ENCODE results near the gene SCUBE3. TPM values are rescaled to one million over a fixed set of nuclear protein-coding genes. Genes with fewer than 3 reads are reported as not detected.

SCUBE3 gene
- total RNA-seq, 2 donors from 2014 or later: 0.05 to 0.16 TPM

DNA sequence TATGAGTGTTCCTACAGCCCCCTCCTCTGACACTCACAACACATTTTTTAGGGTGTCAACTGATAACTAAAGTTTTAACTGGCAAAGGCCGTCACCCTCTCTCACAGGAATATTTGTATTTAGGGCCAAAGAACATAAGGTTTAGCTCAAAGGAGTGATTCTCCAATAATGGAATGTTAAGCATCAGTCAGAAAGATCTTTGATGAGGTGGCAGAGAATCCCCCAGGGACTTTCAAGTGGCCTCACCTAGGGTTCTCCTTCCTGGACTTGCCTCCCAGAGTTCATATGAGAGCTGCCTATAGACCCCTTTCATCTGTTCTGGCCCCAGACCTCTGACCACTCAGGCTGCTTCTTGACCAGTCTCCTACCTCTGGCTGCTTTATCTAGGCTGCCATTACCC is 7.4 kb upstream of the SCUBE3 start:
- peaks cover 73% of the 10 kb centered on the region for H3K27me3 Mint-ChIP-seq (ENCODE audit: low read depth)
- no peaks in the 10 kb centered on the region for H3K9me3 Mint-ChIP-seq
- DNase-seq: no peak

DNA sequence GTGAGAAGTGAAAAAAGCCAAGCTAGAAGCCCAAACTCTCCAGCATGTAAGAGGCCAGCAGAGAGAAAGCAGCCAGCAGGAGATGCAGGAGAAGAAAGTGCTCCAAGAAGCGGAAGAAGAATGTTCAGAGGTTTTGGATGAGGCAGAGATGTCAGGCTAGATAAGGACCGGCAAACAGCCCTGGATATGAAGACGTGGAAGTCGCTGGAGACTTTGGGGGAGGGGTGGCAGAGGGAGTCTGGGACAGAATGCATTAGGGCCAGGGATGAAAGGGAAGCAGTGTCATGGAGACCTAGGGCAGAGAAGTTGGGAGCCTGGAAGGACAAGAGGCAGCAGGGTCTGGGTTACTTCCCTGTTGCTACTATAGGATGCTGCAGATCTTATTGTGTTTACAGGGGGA is 5.3 kb upstream of the SCUBE3 start:
- peaks cover 6% of the 10 kb centered on the region for H3K4me1 Mint-ChIP-seq (ENCODE audit: low read depth)
- H3K27me3 Mint-ChIP-seq (ENCODE audit: low read depth): peaks cover 81% of the 10 kb centered on the region
- no peaks in the 10 kb centered on the region for H3K9me3 Mint-ChIP-seq
- ATAC-seq (replicated peaks in 1 of 2): no peak
- no peak for DNase-seq
- H3K4me3 Mint-ChIP-seq: no peak overlapping the region
- no peaks in the 10 kb centered on the region for H3K36me3 Mint-ChIP-seq (ENCODE audit: insufficient read depth in 2 of 2)
- H3K27ac Mint-ChIP-seq: no peak overlapping the region

More for the DNA sequence above, 7.4 kb upstream of the SCUBE3 start:
- Mint-ChIP-seq H3K4me1 (ENCODE audit: low read depth) (no peaks in the 10 kb centered on the region), H3K27ac (no peak overlapping the region), H3K36me3 (ENCODE audit: insufficient read depth in 2 of 2) (no peaks in the 10 kb centered on the region), H3K4me3 (no peak overlapping the region)
- ATAC-seq (replicated peaks in 1 of 2): no peak

GRCh38 chr6:35209081-35209480 is 4.7 kb upstream of the SCUBE3 start:
- H3K27ac Mint-ChIP-seq: no peak overlapping the region
- H3K27me3 Mint-ChIP-seq (ENCODE audit: low read depth): peaks cover 76% of the 10 kb centered on the region
- H3K36me3 Mint-ChIP-seq (ENCODE audit: insufficient read depth in 2 of 2): no peaks in the 10 kb centered on the region
- ATAC-seq (replicated peaks in 1 of 2): no peak
- H3K4me3 Mint-ChIP-seq: no peak overlapping the region
- no peaks in the 10 kb centered on the region for H3K9me3 Mint-ChIP-seq
- H3K4me1 Mint-ChIP-seq (ENCODE audit: low read depth): peaks cover 6% of the 10 kb centered on the region
- DNase-seq: no peak

GRCh38 chr6:35209622-35210247 is 4.0 kb upstream of the SCUBE3 start:
- H3K27ac Mint-ChIP-seq: no peak overlapping the region
- DNase-seq (no peak), ATAC-seq (replicated peaks in 1 of 2) (peak in 1 of 2 donors; percentile 15)
- H3K4me3 Mint-ChIP-seq: no peak overlapping the region
- no peaks in the 10 kb centered on the region for H3K36me3 Mint-ChIP-seq (ENCODE audit: insufficient read depth in 2 of 2)
- peaks cover 6% of the 10 kb centered on the region for H3K4me1 Mint-ChIP-seq (ENCODE audit: low read depth)
- H3K27me3 Mint-ChIP-seq (ENCODE audit: low read depth): peaks cover 70% of the 10 kb centered on the region
- no peaks in the 10 kb centered on the region for H3K9me3 Mint-ChIP-seq

DNA sequence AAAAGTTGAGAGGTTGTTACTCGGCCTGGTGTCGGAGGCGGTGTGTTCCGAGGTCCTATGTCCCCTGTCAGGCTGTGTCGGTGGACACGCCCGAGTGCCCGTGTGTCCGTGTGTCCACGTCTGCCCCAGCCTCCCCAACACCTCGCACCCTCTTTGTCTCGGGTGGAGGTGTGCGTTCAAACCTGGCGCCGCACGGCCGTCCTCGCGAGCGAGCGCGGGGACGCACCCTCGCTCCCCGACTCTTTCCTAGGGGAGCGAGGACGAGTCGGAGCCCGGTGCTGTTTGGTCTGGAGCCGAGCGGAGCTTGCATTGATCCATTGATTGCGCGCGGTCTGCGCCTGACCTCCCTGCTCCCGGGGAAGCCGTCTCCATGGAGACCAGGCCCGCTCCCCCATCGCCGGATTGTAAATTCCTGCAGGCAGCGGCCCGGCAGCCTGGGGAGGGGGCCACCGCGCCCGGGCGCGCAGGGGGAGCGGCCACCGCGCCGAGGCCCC is 411 bp upstream of the SCUBE3 start:
- DNase-seq (no peak), ATAC-seq (replicated peaks in 1 of 2) (no peak)
- no peaks in the 10 kb centered on the region for H3K9me3 Mint-ChIP-seq
- no peak overlapping the region for H3K27ac Mint-ChIP-seq
- H3K27me3 Mint-ChIP-seq (ENCODE audit: low read depth): peaks cover 83% of the 10 kb centered on the region
- H3K4me3 Mint-ChIP-seq: peak overlapping the region; percentile 71 to 83
- peaks cover 6% of the 10 kb centered on the region for H3K4me1 Mint-ChIP-seq (ENCODE audit: low read depth)
- H3K36me3 Mint-ChIP-seq (ENCODE audit: insufficient read depth in 2 of 2): no peaks in the 10 kb centered on the region

GRCh38 chr6:35214869-35215664 is 1.3 kb downstream of the SCUBE3 start:
- H3K4me3 Mint-ChIP-seq: peak overlapping the region; percentile 51 to 62
- no peaks in the 10 kb centered on the region for H3K36me3 Mint-ChIP-seq (ENCODE audit: insufficient read depth in 2 of 2)
- no peak overlapping the region for H3K27ac Mint-ChIP-seq
- H3K27me3 Mint-ChIP-seq (ENCODE audit: low read depth): peaks cover 74% of the 10 kb centered on the region
- no peaks in the 10 kb centered on the region for H3K9me3 Mint-ChIP-seq
- peaks cover 6% of the 10 kb centered on the region for H3K4me1 Mint-ChIP-seq (ENCODE audit: low read depth)
- DNase-seq (no peak), ATAC-seq (replicated peaks in 1 of 2) (no peak)

GRCh38 chr6:35215665-35216411 is 2.1 kb downstream of the SCUBE3 start:
- no peak for DNase-seq
- Mint-ChIP-seq H3K27ac (no peak overlapping the region), H3K4me3 (no peak overlapping the region), H3K27me3 (ENCODE audit: low read depth) (peaks cover 71% of the 10 kb centered on the region), H3K4me1 (ENCODE audit: low read depth) (peaks cover 6% of the 10 kb centered on the region), H3K9me3 (no peaks in the 10 kb centered on the region), H3K36me3 (ENCODE audit: insufficient read depth in 2 of 2) (no peaks in the 10 kb centered on the region)
- no peak for ATAC-seq (replicated peaks in 1 of 2)

- no peaks in the 10 kb centered on the region for H3K9me3 Mint-ChIP-seq
Observed at GRCh38 chr6:35216412-35216732, 2.6 kb downstream of the SCUBE3 start.

GRCh38 chr6:35216851-35217811 is 3.4 kb downstream of the SCUBE3 start:
- Mint-ChIP-seq H3K27ac (no peak overlapping the region), H3K27me3 (ENCODE audit: low read depth) (peaks cover 58% of the 10 kb centered on the region)
- DNase-seq: no peak

More at GRCh38 chr6:35216412-35216732, 2.6 kb downstream of the SCUBE3 start:
- ATAC-seq (replicated peaks in 1 of 2): no peak
- H3K4me1 Mint-ChIP-seq (ENCODE audit: low read depth): peaks cover 6% of the 10 kb centered on the region
- no peaks in the 10 kb centered on the region for H3K36me3 Mint-ChIP-seq (ENCODE audit: insufficient read depth in 2 of 2)
- no peak for DNase-seq
- H3K4me3 Mint-ChIP-seq: no peak overlapping the region
- peaks cover 65% of the 10 kb centered on the region for H3K27me3 Mint-ChIP-seq (ENCODE audit: low read depth)
- H3K27ac Mint-ChIP-seq: no peak overlapping the region

DNA sequence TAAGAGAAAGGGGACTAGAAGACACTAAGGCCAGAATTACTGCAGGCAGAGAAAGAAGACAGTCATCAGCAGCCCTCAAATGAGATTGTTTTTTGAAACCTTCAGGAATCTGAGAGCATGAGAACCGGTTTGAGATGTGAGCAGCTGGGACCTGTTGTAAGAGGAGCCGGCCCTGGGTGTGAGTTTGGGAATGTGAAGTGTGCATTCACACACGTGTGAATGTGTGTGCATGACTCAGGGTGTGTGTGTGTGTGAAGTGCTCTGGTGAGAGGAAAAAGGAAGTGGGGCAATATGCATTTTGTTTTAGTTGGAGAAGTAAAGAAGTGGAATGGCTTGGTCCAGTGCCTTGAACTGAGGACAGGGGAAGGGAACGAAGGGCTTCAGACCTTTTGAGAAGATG is 4.3 kb downstream of the SCUBE3 start:
- peaks cover 49% of the 10 kb centered on the region for H3K27me3 Mint-ChIP-seq (ENCODE audit: low read depth)
- ATAC-seq (replicated peaks in 1 of 2): no peak

More at GRCh38 chr6:35216851-35217811, 3.4 kb downstream of the SCUBE3 start:
- ATAC-seq (replicated peaks in 1 of 2): no peak
- Mint-ChIP-seq H3K4me1 (ENCODE audit: low read depth) (peaks cover 6% of the 10 kb centered on the region), H3K9me3 (no peaks in the 10 kb centered on the region), H3K4me3 (no peak overlapping the region), H3K36me3 (ENCODE audit: insufficient read depth in 2 of 2) (no peaks in the 10 kb centered on the region)

GRCh38 chr6:35218456-35218855 is 4.7 kb downstream of the SCUBE3 start:
- Mint-ChIP-seq H3K27ac (no peak overlapping the region), H3K27me3 (ENCODE audit: low read depth) (peaks cover 44% of the 10 kb centered on the region), H3K4me3 (no peak overlapping the region), H3K4me1 (ENCODE audit: low read depth) (no peaks in the 10 kb centered on the region), H3K9me3 (no peaks in the 10 kb centered on the region), H3K36me3 (ENCODE audit: insufficient read depth in 2 of 2) (no peaks in the 10 kb centered on the region)
- ATAC-seq (replicated peaks in 1 of 2): no peak
- no peak for DNase-seq

More for the DNA sequence above, 4.3 kb downstream of the SCUBE3 start:
- no peak overlapping the region for H3K4me3 Mint-ChIP-seq
- H3K9me3 Mint-ChIP-seq: no peaks in the 10 kb centered on the region
- DNase-seq: no peak
- no peak overlapping the region for H3K27ac Mint-ChIP-seq
- H3K36me3 Mint-ChIP-seq (ENCODE audit: insufficient read depth in 2 of 2): no peaks in the 10 kb centered on the region
- peaks cover 4% of the 10 kb centered on the region for H3K4me1 Mint-ChIP-seq (ENCODE audit: low read depth)

GRCh38 chr6:35219683-35220326 is 6.0 kb downstream of the SCUBE3 start:
- H3K9me3 Mint-ChIP-seq: no peaks in the 10 kb centered on the region
- H3K36me3 Mint-ChIP-seq (ENCODE audit: insufficient read depth in 2 of 2): no peaks in the 10 kb centered on the region
- ATAC-seq (replicated peaks in 1 of 2) (no peak), DNase-seq (no peak)
- no peak overlapping the region for H3K4me3 Mint-ChIP-seq
- no peak overlapping the region for H3K27ac Mint-ChIP-seq
- peaks cover 43% of the 10 kb centered on the region for H3K27me3 Mint-ChIP-seq (ENCODE audit: low read depth)
- H3K4me1 Mint-ChIP-seq (ENCODE audit: low read depth): no peaks in the 10 kb centered on the region

All from activated T-cell treated with anti-CD3 and anti-CD28 coated beads, Interleukin-2, amount 50 U/mL, for 72 hours (primary cell).